Measurements from ENCODE around the gene SPATA21.

DNA sequence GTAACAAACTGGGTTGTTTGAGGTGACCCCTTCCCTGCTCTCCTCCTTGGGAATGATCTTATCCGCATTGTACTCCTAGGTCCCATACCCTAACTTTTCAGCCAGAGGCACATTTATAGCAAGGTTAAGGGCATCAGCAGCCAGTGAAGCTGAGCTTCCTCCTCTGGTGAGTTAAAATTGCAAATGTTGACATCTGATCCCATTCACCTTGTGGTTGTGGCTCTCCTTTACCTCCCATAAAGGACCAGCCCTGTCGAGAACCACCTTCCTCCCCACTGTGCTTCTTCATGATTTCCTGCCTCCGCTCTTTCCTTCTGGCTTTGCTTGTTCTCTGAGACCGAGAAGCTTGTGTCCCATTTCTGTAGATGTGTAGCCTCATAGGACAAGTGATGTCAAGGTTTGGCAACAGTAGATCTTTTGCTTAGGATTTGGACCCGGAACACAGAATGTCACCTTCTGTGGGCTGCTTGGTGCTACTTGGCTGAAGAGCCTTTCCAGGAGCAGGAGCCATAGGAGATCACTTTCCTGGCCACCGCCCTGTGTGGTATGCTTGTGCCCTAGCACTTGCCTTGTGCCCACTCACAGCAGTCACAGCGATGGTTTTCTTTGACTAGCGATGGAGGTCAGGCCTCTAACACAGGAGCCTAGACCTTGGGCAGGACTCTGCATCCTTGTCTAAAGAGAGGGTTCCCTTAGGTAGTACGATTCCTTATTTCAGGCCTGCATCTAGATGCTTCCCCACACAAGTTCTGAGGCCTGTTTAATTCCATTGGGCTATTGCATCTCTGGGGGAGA is 51.4 kb downstream of the SPATA21 start:
- TF ChIP-seq SMAD5 (IDR thresholded peaks at IDR 0.05; ENCODE audit: low read depth) = no peak
- TF ChIP-seq, protein P1, sequence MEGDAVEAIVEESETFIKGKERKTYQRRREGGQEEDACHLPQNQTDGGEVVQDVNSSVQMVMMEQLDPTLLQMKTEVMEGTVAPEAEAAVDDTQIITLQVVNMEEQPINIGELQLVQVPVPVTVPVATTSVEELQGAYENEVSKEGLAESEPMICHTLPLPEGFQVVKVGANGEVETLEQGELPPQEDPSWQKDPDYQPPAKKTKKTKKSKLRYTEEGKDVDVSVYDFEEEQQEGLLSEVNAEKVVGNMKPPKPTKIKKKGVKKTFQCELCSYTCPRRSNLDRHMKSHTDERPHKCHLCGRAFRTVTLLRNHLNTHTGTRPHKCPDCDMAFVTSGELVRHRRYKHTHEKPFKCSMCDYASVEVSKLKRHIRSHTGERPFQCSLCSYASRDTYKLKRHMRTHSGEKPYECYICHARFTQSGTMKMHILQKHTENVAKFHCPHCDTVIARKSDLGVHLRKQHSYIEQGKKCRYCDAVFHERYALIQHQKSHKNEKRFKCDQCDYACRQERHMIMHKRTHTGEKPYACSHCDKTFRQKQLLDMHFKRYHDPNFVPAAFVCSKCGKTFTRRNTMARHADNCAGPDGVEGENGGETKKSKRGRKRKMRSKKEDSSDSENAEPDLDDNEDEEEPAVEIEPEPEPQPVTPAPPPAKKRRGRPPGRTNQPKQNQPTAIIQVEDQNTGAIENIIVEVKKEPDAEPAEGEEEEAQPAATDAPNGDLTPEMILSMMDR (IDR thresholded peaks at IDR 0.05 in 2 of 3, conservative IDR thresholded peaks at IDR 0.05 in 1 of 3; ENCODE audit: control insufficient read depth in 2 of 3, extremely low read depth in 1 of 3, insufficient read depth in 1 of 3, low read depth in 3 of 3, low read length in 3 of 3) = no peak
- TF ChIP-seq, protein P2, sequence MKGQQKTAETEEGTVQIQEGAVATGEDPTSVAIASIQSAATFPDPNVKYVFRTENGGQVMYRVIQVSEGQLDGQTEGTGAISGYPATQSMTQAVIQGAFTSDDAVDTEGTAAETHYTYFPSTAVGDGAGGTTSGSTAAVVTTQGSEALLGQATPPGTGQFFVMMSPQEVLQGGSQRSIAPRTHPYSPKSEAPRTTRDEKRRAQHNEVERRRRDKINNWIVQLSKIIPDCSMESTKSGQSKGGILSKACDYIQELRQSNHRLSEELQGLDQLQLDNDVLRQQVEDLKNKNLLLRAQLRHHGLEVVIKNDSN (IDR thresholded peaks at IDR 0.05; ENCODE audit: borderline replicate concordance, extremely low read length, insufficient read depth, low read depth, low read length) = no peak
- TF ChIP-seq, protein P3, sequence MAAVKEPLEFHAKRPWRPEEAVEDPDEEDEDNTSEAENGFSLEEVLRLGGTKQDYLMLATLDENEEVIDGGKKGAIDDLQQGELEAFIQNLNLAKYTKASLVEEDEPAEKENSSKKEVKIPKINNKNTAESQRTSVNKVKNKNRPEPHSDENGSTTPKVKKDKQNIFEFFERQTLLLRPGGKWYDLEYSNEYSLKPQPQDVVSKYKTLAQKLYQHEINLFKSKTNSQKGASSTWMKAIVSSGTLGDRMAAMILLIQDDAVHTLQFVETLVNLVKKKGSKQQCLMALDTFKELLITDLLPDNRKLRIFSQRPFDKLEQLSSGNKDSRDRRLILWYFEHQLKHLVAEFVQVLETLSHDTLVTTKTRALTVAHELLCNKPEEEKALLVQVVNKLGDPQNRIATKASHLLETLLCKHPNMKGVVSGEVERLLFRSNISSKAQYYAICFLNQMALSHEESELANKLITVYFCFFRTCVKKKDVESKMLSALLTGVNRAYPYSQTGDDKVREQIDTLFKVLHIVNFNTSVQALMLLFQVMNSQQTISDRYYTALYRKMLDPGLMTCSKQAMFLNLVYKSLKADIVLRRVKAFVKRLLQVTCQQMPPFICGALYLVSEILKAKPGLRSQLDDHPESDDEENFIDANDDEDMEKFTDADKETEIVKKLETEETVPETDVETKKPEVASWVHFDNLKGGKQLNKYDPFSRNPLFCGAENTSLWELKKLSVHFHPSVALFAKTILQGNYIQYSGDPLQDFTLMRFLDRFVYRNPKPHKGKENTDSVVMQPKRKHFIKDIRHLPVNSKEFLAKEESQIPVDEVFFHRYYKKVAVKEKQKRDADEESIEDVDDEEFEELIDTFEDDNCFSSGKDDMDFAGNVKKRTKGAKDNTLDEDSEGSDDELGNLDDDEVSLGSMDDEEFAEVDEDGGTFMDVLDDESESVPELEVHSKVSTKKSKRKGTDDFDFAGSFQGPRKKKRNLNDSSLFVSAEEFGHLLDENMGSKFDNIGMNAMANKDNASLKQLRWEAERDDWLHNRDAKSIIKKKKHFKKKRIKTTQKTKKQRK (IDR thresholded peaks at IDR 0.05; ENCODE audit: low read depth, low read length) = no peak
- TF ChIP-seq BHLHE40 (IDR thresholded peaks at IDR 0.05; ENCODE audit: borderline replicate concordance in 1 of 2, low read depth in 2 of 2, low read length in 1 of 2) = no peak

All from GM12878 (cell line).